PFSK-1 (cell line): Measurements from ENCODE around the gene PRKAR1B.

ENCODE experiments used
- FOXP2 ChIP-seq: optimal IDR thresholded peaks from 2 replicates; pipeline ENCODE3; 2011; ENCODE audit warnings: borderline replicate concordance, control low read depth, inconsistent platforms; ENCODE audit not compliant: insufficient read depth; ENCODE audit errors: extremely low read length, extremely low read depth
- POLR2AphosphoS5 ChIP-seq: IDR thresholded peaks from 2 replicates; pipeline ENCODE4 v1.6.1; 2012; ENCODE audit warnings: low read depth, mild to moderate bottlenecking, control low read depth, low read length, moderate library complexity
- SIN3A ChIP-seq: IDR thresholded peaks from 2 replicates; pipeline ENCODE4 v1.6.1; 2012; ENCODE audit warnings: mild to moderate bottlenecking, low read length, moderate library complexity, borderline replicate concordance; ENCODE audit not compliant: insufficient read depth
- TAF1 ChIP-seq: IDR thresholded peaks from 2 replicates; pipeline ENCODE4 v1.6.1; 2012; ENCODE audit warnings: low read length, control low read depth, borderline replicate concordance; ENCODE audit not compliant: insufficient read depth
- TF ChIP-seq, protein P1 (sequence below), 2 experiments: IDR thresholded peaks; 2 replicates each; pipeline versions ENCODE4 v1.6.1 to v1.8.0; 2011 to 2012; ENCODE audit warnings: low read depth in 2 of 2, low read length in 2 of 2, control low read depth in 1 of 2, inconsistent platforms in 1 of 2, mild to moderate bottlenecking in 1 of 2, moderate library complexity in 1 of 2; ENCODE audit not compliant: insufficient read depth in 1 of 2

PRKAR1B gene

DNA sequence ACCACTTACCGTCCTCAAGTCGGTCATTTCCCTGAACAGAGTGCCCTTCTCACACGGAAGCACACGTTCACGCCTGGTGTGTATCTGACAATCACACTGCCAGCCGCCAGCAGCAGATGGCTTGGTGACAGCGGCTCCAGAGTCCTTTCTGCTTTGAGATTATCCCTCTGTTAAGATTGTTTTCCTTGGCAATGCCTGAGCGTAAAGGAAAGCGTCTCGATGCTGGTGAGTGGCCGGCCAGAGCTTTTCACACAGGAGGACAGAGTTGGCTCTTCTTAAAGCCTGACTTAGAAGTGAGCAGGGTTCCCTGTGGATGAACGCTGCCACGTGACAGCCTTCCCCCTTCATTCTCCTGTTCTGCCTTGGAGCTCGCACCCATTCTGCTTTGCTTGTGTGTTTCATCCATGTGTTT, 22.1 kb upstream of the PRKAR1B start:
- TF ChIP-seq FOXP2 = no peak

- TF ChIP-seq, protein P1, sequence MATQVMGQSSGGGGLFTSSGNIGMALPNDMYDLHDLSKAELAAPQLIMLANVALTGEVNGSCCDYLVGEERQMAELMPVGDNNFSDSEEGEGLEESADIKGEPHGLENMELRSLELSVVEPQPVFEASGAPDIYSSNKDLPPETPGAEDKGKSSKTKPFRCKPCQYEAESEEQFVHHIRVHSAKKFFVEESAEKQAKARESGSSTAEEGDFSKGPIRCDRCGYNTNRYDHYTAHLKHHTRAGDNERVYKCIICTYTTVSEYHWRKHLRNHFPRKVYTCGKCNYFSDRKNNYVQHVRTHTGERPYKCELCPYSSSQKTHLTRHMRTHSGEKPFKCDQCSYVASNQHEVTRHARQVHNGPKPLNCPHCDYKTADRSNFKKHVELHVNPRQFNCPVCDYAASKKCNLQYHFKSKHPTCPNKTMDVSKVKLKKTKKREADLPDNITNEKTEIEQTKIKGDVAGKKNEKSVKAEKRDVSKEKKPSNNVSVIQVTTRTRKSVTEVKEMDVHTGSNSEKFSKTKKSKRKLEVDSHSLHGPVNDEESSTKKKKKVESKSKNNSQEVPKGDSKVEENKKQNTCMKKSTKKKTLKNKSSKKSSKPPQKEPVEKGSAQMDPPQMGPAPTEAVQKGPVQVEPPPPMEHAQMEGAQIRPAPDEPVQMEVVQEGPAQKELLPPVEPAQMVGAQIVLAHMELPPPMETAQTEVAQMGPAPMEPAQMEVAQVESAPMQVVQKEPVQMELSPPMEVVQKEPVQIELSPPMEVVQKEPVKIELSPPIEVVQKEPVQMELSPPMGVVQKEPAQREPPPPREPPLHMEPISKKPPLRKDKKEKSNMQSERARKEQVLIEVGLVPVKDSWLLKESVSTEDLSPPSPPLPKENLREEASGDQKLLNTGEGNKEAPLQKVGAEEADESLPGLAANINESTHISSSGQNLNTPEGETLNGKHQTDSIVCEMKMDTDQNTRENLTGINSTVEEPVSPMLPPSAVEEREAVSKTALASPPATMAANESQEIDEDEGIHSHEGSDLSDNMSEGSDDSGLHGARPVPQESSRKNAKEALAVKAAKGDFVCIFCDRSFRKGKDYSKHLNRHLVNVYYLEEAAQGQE (IDR thresholded peaks at IDR 0.05; ENCODE audit: insufficient read depth in 1 of 2, low read depth in 2 of 2, low read length in 2 of 2) = no peak
- TF ChIP-seq POLR2AphosphoS5 (no peak), SIN3A (no peak)
These were observed 21.4 kb upstream of the PRKAR1B start for GRCh38 chr7:748446-748845.

GRCh38 chr7:747186-747585, 20.1 kb upstream of the PRKAR1B start:
- TF ChIP-seq POLR2AphosphoS5 = no peak
- no peak for TF ChIP-seq TAF1
- TF ChIP-seq FOXP2 = no peak

DNA sequence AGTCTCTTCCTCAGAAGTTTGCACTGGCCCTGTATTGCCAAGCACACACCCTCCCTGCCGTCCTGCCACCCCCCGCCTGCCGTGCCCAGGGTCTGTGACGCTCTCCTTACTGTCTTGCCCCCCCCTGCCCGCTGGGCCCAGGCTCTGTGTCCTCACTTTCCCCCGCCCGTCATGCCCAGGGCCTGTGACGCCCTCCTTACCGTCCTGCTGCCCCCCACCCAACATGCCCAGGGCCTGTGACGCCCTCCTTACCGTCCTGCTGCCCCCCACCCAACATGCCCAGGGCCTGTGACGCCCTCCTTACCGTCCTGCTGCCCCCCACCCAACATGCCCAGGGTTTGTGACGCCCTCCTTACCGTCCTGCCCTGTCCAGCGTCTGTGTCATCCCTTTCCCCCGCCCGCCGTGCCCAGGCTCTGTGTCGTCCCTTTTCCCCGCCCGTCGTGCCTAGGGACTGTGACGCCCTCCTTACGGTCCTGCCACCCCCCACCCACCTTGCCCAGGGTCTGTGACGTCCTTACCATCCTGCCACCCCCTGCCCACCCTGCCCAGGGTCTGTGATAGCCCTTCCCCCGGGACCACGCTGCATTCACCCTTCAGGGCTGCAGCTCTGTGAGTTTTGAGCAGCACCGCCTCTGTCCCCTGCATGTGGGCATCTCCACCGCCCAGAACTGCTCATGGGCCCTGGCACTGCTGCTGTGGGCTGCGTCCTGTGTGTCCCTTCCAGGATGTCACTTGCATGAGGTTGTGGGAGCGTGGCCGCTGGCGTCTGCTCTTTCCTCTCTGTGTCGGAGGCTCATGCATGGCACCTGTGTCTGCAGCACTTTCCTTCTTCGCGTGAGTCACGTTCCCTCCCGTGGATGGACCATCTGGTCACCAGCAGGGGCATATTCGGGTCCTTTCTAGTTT, 19.3 kb upstream of the PRKAR1B start:
- TF ChIP-seq, protein P1 (IDR thresholded peaks at IDR 0.05; ENCODE audit: insufficient read depth in 1 of 2, low read depth in 2 of 2, low read length in 2 of 2) = no peak
- TF ChIP-seq TAF1 = no peak
- no peak for TF ChIP-seq POLR2AphosphoS5
- no peak for TF ChIP-seq FOXP2
- TF ChIP-seq SIN3A = no peak

DNA sequence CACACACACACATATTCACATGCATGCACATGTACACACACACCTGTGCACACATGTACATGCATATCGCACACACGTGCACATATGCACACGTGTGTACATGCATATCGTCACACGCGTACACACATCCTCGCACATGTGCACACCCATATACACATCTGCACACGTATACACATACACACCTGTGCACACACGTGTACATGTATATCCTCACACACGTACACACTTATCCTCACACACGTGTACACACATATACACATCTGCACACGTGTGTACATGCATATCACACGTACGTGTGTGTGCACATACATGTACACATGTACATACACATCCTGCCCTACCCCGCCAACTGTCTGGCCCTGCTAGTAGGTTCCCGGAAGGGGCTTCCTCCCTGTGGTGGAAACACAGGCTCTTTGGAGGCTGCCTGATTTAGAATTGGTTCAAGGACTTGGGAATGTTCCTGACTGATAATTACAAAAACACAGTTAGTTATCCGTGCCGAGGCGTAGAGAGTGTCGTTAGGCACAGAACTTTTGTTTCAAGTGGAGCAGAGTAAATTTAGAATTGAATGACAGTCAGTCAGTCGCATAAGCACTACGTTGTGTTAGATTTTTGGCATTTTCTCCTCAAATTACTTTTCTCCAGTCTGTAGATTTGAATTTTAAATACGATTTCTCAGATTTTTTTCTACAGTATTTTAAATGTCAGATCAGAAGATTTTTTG, 18.5 kb upstream of the PRKAR1B start:
- TF ChIP-seq SIN3A = no peak
- TF ChIP-seq TAF1 = no peak
- TF ChIP-seq, protein P1 (IDR thresholded peaks at IDR 0.05; ENCODE audit: insufficient read depth in 1 of 2, low read depth in 2 of 2, low read length in 2 of 2) = no peak
- no peak for TF ChIP-seq FOXP2
- TF ChIP-seq POLR2AphosphoS5 = no peak

- TF ChIP-seq TAF1 (no peak), FOXP2 (no peak), POLR2AphosphoS5 (no peak), SIN3A (no peak)
- TF ChIP-seq, protein P1 (IDR thresholded peaks at IDR 0.05; ENCODE audit: insufficient read depth in 1 of 2, low read depth in 2 of 2, low read length in 2 of 2) = no peak
These were observed 17.9 kb upstream of the PRKAR1B start for GRCh38 chr7:744854-745430.
